OCI-M1 (cell line): ENCODE results near the gene LMNB1.
"Not testable (repeated sequence)": the region's sequence is repeated elsewhere in the genome, so short reads cannot be mapped to it uniquely, and the experiment has no call there.

Experiments used
- DNase-seq: peaks from one replicate; lab custom pipeline; 2025; lab: John Stamatoyannopoulos, UW

Gene LMNB1

GRCh38 chr5:126778675-126779403, 1.9 kb downstream of the LMNB1 start:
- no peak for DNase-seq

GRCh38 chr5:126780165-126780827, 3.4 kb downstream of the LMNB1 start:
- peak; percentile 49 for DNase-seq

GRCh38 chr5:126788409-126788808, 11.5 kb downstream of the LMNB1 start:
- not testable (repeated sequence) for DNase-seq

- DNase-seq = no peak
Observed at GRCh38 chr5:126793097-126793496, 16.2 kb downstream of the LMNB1 start.

GRCh38 chr5:126793648-126794047, 16.7 kb downstream of the LMNB1 start:
- not testable (repeated sequence) for DNase-seq

- DNase-seq = no peak
Observed at GRCh38 chr5:126794157-126794828, 17.4 kb downstream of the LMNB1 start.

- DNase-seq = no peak
Observed at GRCh38 chr5:126799780-126800179, 22.8 kb downstream of the LMNB1 start.

- DNase-seq = no peak
Observed at GRCh38 chr5:126801174-126801991, 24.4 kb downstream of the LMNB1 start.

- DNase-seq = peak; percentile 3
Observed at GRCh38 chr5:126801992-126802294, 25.0 kb downstream of the LMNB1 start.

GRCh38 chr5:126805063-126805462, 28.1 kb downstream of the LMNB1 start:
- DNase-seq = peak; percentile 15

- peak; percentile 28 for DNase-seq
Observed at GRCh38 chr5:126808521-126808988, 31.6 kb downstream of the LMNB1 start.

- DNase-seq = no peak
Observed at GRCh38 chr5:126809916-126810315, 33.0 kb downstream of the LMNB1 start.

- DNase-seq = peak; percentile 27
Observed at GRCh38 chr5:126810596-126811380, 33.9 kb downstream of the LMNB1 start.

GRCh38 chr5:126811515-126812198, 34.7 kb downstream of the LMNB1 start:
- DNase-seq = peak; percentile 20

GRCh38 chr5:126812199-126812570, 35.2 kb downstream of the LMNB1 start:
- DNase-seq = no peak

GRCh38 chr5:126813799-126814198, 36.9 kb downstream of the LMNB1 start:
- DNase-seq = not testable (repeated sequence)

- DNase-seq = no peak
Observed at GRCh38 chr5:126814721-126815404, 37.9 kb downstream of the LMNB1 start.

- no peak for DNase-seq
Observed at GRCh38 chr5:126816649-126817048, 39.7 kb downstream of the LMNB1 start.

- DNase-seq = no peak
Observed at GRCh38 chr5:126818736-126819135, 41.8 kb downstream of the LMNB1 start.

GRCh38 chr5:126819253-126819652, 42.3 kb downstream of the LMNB1 start:
- DNase-seq = no peak
